HuH-7.5 (cell line): Measurements from ENCODE around the gene DUOXA2.
"Not testable (repeated sequence)": the region's sequence is repeated elsewhere in the genome, so short reads cannot be mapped to it uniquely, and the experiment has no call there.

Source experiments
- DNase-seq: peaks from one replicate; pipeline ENCODE4 v3.0.0; 2011; ENCODE audit warnings: low spot score

DUOXA2 gene

GRCh38 chr15:45114076-45114750, at the start of gene DUOXA2, which contains the start of gene DUOX2:
TSS of gene DUOXA2 (plus strand) at chr15:45114326. CDS start at chr15:45114606, 280 bp downstream.
TSS of gene DUOX2 (minus strand) at chr15:45114172. CDS start at chr15:45113411, 761 bp downstream.
- DNase-seq = no peak

GRCh38 chr15:45064386-45064785, 49.7 kb upstream of the DUOXA2 start:
- DNase-seq = no peak

GRCh38 chr15:45069942-45070360, 44.2 kb upstream of the DUOXA2 start:
- DNase-seq = not testable (repeated sequence)

- not testable (repeated sequence) for DNase-seq
Observed at GRCh38 chr15:45073602-45074001, 40.5 kb upstream of the DUOXA2 start.

GRCh38 chr15:45075440-45076320, 38.4 kb upstream of the DUOXA2 start:
- not testable (repeated sequence) for DNase-seq

GRCh38 chr15:45077391-45077790, 36.7 kb upstream of the DUOXA2 start:
- DNase-seq = not testable (repeated sequence)

- DNase-seq = not testable (repeated sequence)
Observed at GRCh38 chr15:45079201-45079600, 34.9 kb upstream of the DUOXA2 start.

- DNase-seq = not testable (repeated sequence)
Observed at GRCh38 chr15:45079628-45080246, 34.4 kb upstream of the DUOXA2 start.

GRCh38 chr15:45080593-45080992, 33.5 kb upstream of the DUOXA2 start:
- DNase-seq = not testable (repeated sequence)

GRCh38 chr15:45082412-45082811, 31.7 kb upstream of the DUOXA2 start:
- not testable (repeated sequence) for DNase-seq

- no peak for DNase-seq
Observed at GRCh38 chr15:45083223-45083622, 30.9 kb upstream of the DUOXA2 start.

- DNase-seq = no peak
Observed at GRCh38 chr15:45084163-45084562, 30.0 kb upstream of the DUOXA2 start.

GRCh38 chr15:45087513-45087912, 26.6 kb upstream of the DUOXA2 start:
- no peak for DNase-seq

- no peak for DNase-seq
Observed at GRCh38 chr15:45088801-45089711, 25.1 kb upstream of the DUOXA2 start.

GRCh38 chr15:45089712-45090373, 24.3 kb upstream of the DUOXA2 start:
- DNase-seq = no peak

- no peak for DNase-seq
Observed at GRCh38 chr15:45091161-45091560, 23.0 kb upstream of the DUOXA2 start.

GRCh38 chr15:45091576-45091975, 22.6 kb upstream of the DUOXA2 start:
- DNase-seq = no peak

- no peak for DNase-seq
Observed at GRCh38 chr15:45093013-45093412, 21.1 kb upstream of the DUOXA2 start.

GRCh38 chr15:45093622-45094357, 20.3 kb upstream of the DUOXA2 start:
- DNase-seq = no peak

- no peak for DNase-seq
Observed at GRCh38 chr15:45094358-45094730, 19.8 kb upstream of the DUOXA2 start.
